ENCODE data around the gene MYPOP.

MYPOP gene

DNA sequence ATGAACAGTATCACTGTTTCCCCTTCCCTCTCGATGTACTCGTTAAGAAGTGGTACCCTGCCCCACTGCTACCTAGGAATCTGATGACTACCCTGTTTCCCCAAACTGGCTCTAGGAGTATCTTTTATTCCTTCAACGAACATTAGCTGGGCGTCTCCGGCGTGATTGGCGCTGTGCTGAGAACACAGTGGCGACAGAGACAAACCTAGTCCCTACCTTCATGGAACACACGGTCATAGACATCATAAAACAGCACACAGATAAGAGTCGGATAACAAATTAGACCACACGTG lies 40.2 kb downstream of the MYPOP start:
- no peaks in the 10 kb centered on the region for H3K9me2 ChIP-seq (replicated peaks; ENCODE audit: insufficient read depth, low read length)
- peaks cover 13% of the 10 kb centered on the region for H3F3A ChIP-seq (ENCODE audit: insufficient read depth, low read length)
- H3K36me3 ChIP-seq (replicated peaks; ENCODE audit: insufficient read depth, low read length), result no peaks in the 10 kb centered on the region
- H3K4me2 ChIP-seq (ENCODE audit: low read depth, low read length), result peak overlapping the region; percentile 90
- peaks cover 39% of the 10 kb centered on the region for H3K27me3 ChIP-seq (replicated peaks; ENCODE audit: insufficient read depth, low read length)
- no peaks in the 10 kb centered on the region for H4K20me1 ChIP-seq (ENCODE audit: insufficient read depth, low read length)
- DNase-seq, result no peak
- H3K4me3 ChIP-seq (ENCODE audit: low read length), result peak overlapping the region; percentile 89
- TF ChIP-seq EZH2 (optimal IDR thresholded peaks at IDR 0.05; ENCODE audit: low read depth, low read length) (no peak), EZH2phosphoT487 (IDR thresholded peaks at IDR 0.05; ENCODE audit: low read length) (no peak)
- TF ChIP-seq, protein P1, sequence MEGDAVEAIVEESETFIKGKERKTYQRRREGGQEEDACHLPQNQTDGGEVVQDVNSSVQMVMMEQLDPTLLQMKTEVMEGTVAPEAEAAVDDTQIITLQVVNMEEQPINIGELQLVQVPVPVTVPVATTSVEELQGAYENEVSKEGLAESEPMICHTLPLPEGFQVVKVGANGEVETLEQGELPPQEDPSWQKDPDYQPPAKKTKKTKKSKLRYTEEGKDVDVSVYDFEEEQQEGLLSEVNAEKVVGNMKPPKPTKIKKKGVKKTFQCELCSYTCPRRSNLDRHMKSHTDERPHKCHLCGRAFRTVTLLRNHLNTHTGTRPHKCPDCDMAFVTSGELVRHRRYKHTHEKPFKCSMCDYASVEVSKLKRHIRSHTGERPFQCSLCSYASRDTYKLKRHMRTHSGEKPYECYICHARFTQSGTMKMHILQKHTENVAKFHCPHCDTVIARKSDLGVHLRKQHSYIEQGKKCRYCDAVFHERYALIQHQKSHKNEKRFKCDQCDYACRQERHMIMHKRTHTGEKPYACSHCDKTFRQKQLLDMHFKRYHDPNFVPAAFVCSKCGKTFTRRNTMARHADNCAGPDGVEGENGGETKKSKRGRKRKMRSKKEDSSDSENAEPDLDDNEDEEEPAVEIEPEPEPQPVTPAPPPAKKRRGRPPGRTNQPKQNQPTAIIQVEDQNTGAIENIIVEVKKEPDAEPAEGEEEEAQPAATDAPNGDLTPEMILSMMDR (IDR thresholded peaks at IDR 0.05; ENCODE audit: low read length), result no peak
- peak overlapping the region; percentile 77 for H3K9ac ChIP-seq (ENCODE audit: low read length)
- peaks cover 49% of the 10 kb centered on the region for H3K79me2 ChIP-seq (ENCODE audit: low read length)
- no peaks in the 10 kb centered on the region for H3K9me3 ChIP-seq (replicated peaks; ENCODE audit: insufficient read depth, low read length)
- H2AFZ ChIP-seq (ENCODE audit: low read length), result peak overlapping the region; percentile 63
- H3K4me1 ChIP-seq (ENCODE audit: low read length), result 0 out of 2 replicates have a peak, but pooled peaks cover 4% of the 10 kb centered on the region
- H3K27ac ChIP-seq (ENCODE audit: low read length), result peak overlapping the region; percentile 64; the same call in 1 of the 2 replicates

DNA sequence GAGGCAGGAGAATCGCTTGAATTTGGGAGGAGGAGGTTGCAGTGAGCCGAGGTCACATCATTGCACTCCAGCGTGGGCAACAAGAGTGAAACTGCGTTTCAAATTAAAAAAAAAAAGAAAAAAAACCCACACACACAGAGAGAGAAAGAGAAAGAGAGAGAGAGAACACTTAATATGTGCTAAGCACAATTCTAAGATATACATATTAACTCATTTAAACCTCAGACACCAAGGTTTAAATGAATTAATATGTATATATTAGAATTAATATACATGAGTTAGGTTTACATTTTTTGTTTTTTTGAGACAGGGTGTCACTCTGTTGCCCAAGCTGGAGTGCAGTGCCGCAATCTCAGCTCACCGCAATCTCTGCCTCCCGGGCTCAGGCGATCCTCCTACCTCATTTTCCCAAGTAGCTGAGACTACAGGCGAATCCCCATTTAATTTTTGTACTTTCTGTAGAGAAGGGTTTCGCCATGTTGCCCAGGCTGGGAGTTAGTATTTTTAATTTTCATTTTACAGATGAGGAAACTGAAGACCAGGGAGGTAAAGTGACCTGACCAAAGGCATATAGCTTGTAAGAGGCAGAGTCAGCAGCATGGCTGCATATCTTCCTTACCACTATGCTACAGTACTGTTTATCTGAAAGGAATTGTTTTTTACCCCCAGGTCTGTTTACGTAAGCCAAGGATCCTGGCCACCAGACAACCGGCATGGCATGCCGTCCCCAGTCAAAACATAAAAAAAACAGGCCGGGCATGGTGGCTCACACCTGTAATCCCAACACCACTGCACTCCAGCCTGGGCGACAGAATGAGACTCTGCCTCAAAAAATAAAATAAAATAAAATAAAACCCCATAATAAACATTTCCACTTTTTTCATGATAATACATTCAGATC lies 41.8 kb downstream of the MYPOP start:
- no peaks in the 10 kb centered on the region for H4K20me1 ChIP-seq (ENCODE audit: insufficient read depth, low read length)
- H3K27me3 ChIP-seq (replicated peaks; ENCODE audit: insufficient read depth, low read length), result peaks cover 23% of the 10 kb centered on the region
- no peaks in the 10 kb centered on the region for H3K9me2 ChIP-seq (replicated peaks; ENCODE audit: insufficient read depth, low read length)
- H3K27ac ChIP-seq (ENCODE audit: low read length), result no peak overlapping the region
- peaks cover 62% of the 10 kb centered on the region for H3K79me2 ChIP-seq (ENCODE audit: low read length)
- H3K4me2 ChIP-seq (ENCODE audit: low read depth, low read length), result peak overlapping the region; percentile 90; the same call in 1 of the 2 replicates
- H2AFZ ChIP-seq (ENCODE audit: low read length), result no peak overlapping the region
- 0 out of 2 replicates have a peak, but pooled peaks cover 4% of the 10 kb centered on the region for H3K4me1 ChIP-seq (ENCODE audit: low read length)
- H3F3A ChIP-seq (ENCODE audit: insufficient read depth, low read length), result peaks cover 13% of the 10 kb centered on the region
- TF ChIP-seq EZH2phosphoT487 (IDR thresholded peaks at IDR 0.05; ENCODE audit: low read length), result no peak
- TF ChIP-seq, protein P1 (IDR thresholded peaks at IDR 0.05; ENCODE audit: low read length), result no peak
- no peak overlapping the region; the same call in 1 of the 2 replicates for H3K4me3 ChIP-seq (ENCODE audit: low read length)
- H3K9me3 ChIP-seq (replicated peaks; ENCODE audit: insufficient read depth, low read length), result no peaks in the 10 kb centered on the region
- no peak overlapping the region for H3K9ac ChIP-seq (ENCODE audit: low read length)
- no peaks in the 10 kb centered on the region for H3K36me3 ChIP-seq (replicated peaks; ENCODE audit: insufficient read depth, low read length)
- DNase-seq, result no peak

DNA sequence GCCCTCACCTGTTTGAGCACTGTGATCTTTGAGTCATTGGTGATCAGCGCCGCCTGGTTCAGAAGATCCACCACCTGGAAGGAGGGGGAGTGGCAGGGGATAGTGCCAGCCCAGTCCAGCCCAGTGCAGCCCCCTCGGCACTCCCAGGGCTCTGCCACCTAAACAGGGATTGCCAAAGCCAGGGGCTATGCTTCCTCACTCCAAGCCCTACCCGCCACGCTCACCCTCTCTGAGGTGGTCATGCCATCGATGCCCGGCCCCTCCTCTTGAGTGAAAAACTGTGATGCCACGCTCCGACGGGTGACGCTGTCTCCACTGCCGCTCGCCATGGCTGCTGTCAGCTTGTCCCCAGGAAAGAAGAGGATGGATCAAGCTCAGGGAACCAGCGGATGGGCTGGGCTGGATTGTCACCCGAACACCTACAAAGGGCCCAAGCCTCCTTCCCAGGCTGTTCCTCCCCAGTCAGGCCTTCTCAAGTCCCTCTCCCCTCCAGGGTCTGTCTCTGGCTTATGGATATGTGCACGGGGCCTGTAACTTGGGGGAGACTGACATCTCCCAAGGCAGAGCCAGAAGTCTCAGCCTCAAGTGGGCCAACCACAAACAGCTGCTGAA lies 48.1 kb downstream of the MYPOP start:
- DNase-seq, result no peak
- Histone ChIP-seq H3K4me2 (ENCODE audit: low read depth, low read length) (no peak overlapping the region), H4K20me1 (ENCODE audit: insufficient read depth, low read length) (no peaks in the 10 kb centered on the region), H3K27me3 (replicated peaks; ENCODE audit: insufficient read depth, low read length) (no peaks in the 10 kb centered on the region), H3F3A (ENCODE audit: insufficient read depth, low read length) (no peaks in the 10 kb centered on the region), H3K27ac (ENCODE audit: low read length) (no peak overlapping the region), H3K9me2 (replicated peaks; ENCODE audit: insufficient read depth, low read length) (no peaks in the 10 kb centered on the region), H3K9me3 (replicated peaks; ENCODE audit: insufficient read depth, low read length) (no peaks in the 10 kb centered on the region), H3K79me2 (ENCODE audit: low read length) (peaks cover 38% of the 10 kb centered on the region), H2AFZ (ENCODE audit: low read length) (no peak overlapping the region), H3K4me1 (ENCODE audit: low read length) (no peaks in the 10 kb centered on the region), H3K4me3 (ENCODE audit: low read length) (no peak overlapping the region), H3K9ac (ENCODE audit: low read length) (no peak overlapping the region), H3K36me3 (replicated peaks; ENCODE audit: insufficient read depth, low read length) (peaks cover 8% of the 10 kb centered on the region)
- TF ChIP-seq, protein P1 (IDR thresholded peaks at IDR 0.05; ENCODE audit: low read length), result no peak
- TF ChIP-seq EZH2 (optimal IDR thresholded peaks at IDR 0.05; ENCODE audit: low read depth, low read length) (no peak), EZH2phosphoT487 (IDR thresholded peaks at IDR 0.05; ENCODE audit: low read length) (no peak)
